Activated CD8-positive, alpha-beta memory T cell treated with anti-CD3 and anti-CD28 coated beads for 1 hour (primary cell): ENCODE results near the gene MEG3.

Experiments used
- DNase-seq, 2 donors: peaks; one replicate each; pipeline ENCODE4 v3.0.0-alpha.2; 2020; ENCODE audit warnings: low read depth in 1 of 2; ENCODE audit errors: extremely low read depth in 1 of 2

The MEG3 gene

GRCh38 chr14:100825713-100826331 is at the start of gene MEG3:
Gene MEG3, plus strand, starts transcription at chr14:100826118.
- no peak for DNase-seq

GRCh38 chr14:100776681-100777365 is 49.1 kb upstream of the MEG3 start:
- no peak for DNase-seq

GRCh38 chr14:100777366-100777817 is 48.5 kb upstream of the MEG3 start:
- no peak for DNase-seq

GRCh38 chr14:100777818-100778525 is 47.9 kb upstream of the MEG3 start:
- no peak for DNase-seq

- no peak for DNase-seq
Observed at GRCh38 chr14:100778526-100778882, 47.4 kb upstream of the MEG3 start.

GRCh38 chr14:100778951-100779690 is 46.8 kb upstream of the MEG3 start:
- DNase-seq, result no peak

GRCh38 chr14:100779691-100780080 is 46.2 kb upstream of the MEG3 start:
- no peak for DNase-seq

GRCh38 chr14:100780246-100780645 is 45.7 kb upstream of the MEG3 start:
- DNase-seq, result no peak

GRCh38 chr14:100780646-100781355 is 45.1 kb upstream of the MEG3 start:
- no peak for DNase-seq

- no peak for DNase-seq
Observed at GRCh38 chr14:100781952-100782351, 44.0 kb upstream of the MEG3 start.

GRCh38 chr14:100782516-100783320 is 43.2 kb upstream of the MEG3 start:
- no peak for DNase-seq

- DNase-seq, result no peak
Observed at GRCh38 chr14:100783630-100784370, 42.1 kb upstream of the MEG3 start.

GRCh38 chr14:100784523-100785337 is 41.2 kb upstream of the MEG3 start:
- DNase-seq, result no peak

GRCh38 chr14:100785338-100785615 is 40.6 kb upstream of the MEG3 start:
- DNase-seq, result no peak

GRCh38 chr14:100785626-100786025 is 40.3 kb upstream of the MEG3 start:
- no peak for DNase-seq

- DNase-seq, result no peak
Observed at GRCh38 chr14:100786131-100786530, 39.8 kb upstream of the MEG3 start.

- no peak for DNase-seq
Observed at GRCh38 chr14:100786576-100787219, 39.2 kb upstream of the MEG3 start.

- no peak for DNase-seq
Observed at GRCh38 chr14:100787659-100788058, 38.3 kb upstream of the MEG3 start.
